ENCODE results near the gene PAX6. TPM values are rescaled to one million over a fixed set of nuclear protein-coding genes. Genes with fewer than 3 reads are reported as not detected.

Gene PAX6
- total and polyA plus RNA-seq, 9 of the 15 experiments (the other 6 are each of a cell fraction or from before 2014, with no cell fraction given), result 1.5 to 10.9 (median 5.3) TPM

DNA sequence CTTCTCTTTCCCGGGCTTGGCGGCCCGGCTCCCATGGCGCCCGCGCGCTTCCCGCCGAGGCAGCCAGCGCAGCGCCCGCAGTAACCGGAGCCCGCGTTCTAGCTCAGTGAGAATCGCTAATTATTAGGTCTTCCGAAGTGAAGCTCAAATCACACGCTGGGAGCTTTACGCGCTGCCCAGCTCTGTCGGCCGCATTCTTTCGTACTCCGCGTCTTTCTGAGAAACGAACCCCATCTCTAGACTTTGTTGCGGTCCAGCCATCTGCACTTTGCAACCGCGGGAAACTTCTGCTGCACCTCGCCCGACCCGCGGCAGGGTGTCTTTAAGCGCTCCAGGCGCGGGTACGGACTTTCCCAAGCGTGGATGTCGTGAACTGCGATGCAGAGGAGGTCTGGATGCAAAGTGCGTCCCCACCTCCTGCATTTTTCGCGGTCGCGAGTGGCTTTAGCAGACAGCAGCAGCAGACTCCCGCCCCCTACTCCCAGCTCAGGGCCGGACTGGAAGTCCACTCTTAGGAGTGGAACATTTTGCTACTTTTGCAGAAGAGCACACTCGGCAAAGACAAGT, 6.0 kb upstream of the PAX6 start (continued):
- TF ChIP-seq E4F1 (CRISPR knock-in tag; IDR thresholded peaks at IDR 0.05; ENCODE audit: borderline replicate concordance) (no peak), CBFB (CRISPR knock-in tag; IDR thresholded peaks at IDR 0.05) (no peak), TCF15 (CRISPR knock-in tag; IDR thresholded peaks at IDR 0.05) (no peak), HNRNPLL (IDR thresholded peaks at IDR 0.05; ENCODE audit: low read depth, low read length, poor library complexity, severe bottlenecking) (peak; percentile 34), ZNF79 (CRISPR knock-in tag; IDR thresholded peaks at IDR 0.05; ENCODE audit: low read depth) (no peak), SMARCE1 (IDR thresholded peaks at IDR 0.05) (no peak), REST (IDR thresholded peaks at IDR 0.05; ENCODE audit: borderline replicate concordance) (no peak), REST (CRISPR knock-in tag; IDR thresholded peaks at IDR 0.05; ENCODE audit: low read depth) (no peak), CBX3 (IDR thresholded peaks at IDR 0.05; ENCODE audit: borderline replicate concordance in 1 of 2, low read length in 2 of 2) (no peak), DACH1 (IDR thresholded peaks at IDR 0.05; ENCODE audit: partially characterized antibody) (no peak), ZNF699 (CRISPR knock-in tag; IDR thresholded peaks at IDR 0.05; ENCODE audit: insufficient replicate concordance) (no peak), NCOA2 (IDR thresholded peaks at IDR 0.05; ENCODE audit: partially characterized antibody in 2 of 2) (no peak), ZNF76 (CRISPR knock-in tag; IDR thresholded peaks at IDR 0.05; ENCODE audit: borderline replicate concordance) (no peak)
- TF ChIP-seq, protein P1, sequence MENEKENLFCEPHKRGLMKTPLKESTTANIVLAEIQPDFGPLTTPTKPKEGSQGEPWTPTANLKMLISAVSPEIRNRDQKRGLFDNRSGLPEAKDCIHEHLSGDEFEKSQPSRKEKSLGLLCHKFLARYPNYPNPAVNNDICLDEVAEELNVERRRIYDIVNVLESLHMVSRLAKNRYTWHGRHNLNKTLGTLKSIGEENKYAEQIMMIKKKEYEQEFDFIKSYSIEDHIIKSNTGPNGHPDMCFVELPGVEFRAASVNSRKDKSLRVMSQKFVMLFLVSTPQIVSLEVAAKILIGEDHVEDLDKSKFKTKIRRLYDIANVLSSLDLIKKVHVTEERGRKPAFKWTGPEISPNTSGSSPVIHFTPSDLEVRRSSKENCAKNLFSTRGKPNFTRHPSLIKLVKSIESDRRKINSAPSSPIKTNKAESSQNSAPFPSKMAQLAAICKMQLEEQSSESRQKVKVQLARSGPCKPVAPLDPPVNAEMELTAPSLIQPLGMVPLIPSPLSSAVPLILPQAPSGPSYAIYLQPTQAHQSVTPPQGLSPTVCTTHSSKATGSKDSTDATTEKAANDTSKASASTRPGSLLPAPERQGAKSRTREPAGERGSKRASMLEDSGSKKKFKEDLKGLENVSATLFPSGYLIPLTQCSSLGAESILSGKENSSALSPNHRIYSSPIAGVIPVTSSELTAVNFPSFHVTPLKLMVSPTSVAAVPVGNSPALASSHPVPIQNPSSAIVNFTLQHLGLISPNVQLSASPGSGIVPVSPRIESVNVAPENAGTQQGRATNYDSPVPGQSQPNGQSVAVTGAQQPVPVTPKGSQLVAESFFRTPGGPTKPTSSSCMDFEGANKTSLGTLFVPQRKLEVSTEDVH (IDR thresholded peaks at IDR 0.05; ENCODE audit: low read depth, partially characterized antibody), result peak; percentile 48

All from K562 (cell line).